ENCODE measurements around the gene CAPN9.

CAPN9 gene

GRCh38 chr1:230807029-230807428 lies 59.8 kb downstream of the CAPN9 start:
- no peaks in the 10 kb centered on the region for H3K4me1 ChIP-seq (ENCODE audit: control insufficient read depth, low read length)
- H3F3A ChIP-seq (ENCODE audit: control insufficient read depth, insufficient read depth) = no peaks in the 10 kb centered on the region
- H3K27ac ChIP-seq (ENCODE audit: low read depth, low read length) = no peak overlapping the region
- TF ChIP-seq EZH2phosphoT487 (IDR thresholded peaks at IDR 0.05; ENCODE audit: borderline replicate concordance, low read length) (no peak), CTCF (IDR thresholded peaks at IDR 0.05; ENCODE audit: low read depth, low read length, poor library complexity, severe bottlenecking) (no peak)
- peaks cover 3% of the 10 kb centered on the region; the same call in 1 of the 2 replicates for H3K27me3 ChIP-seq (ENCODE audit: control insufficient read depth, low read length)
- H4K20me1 ChIP-seq (ENCODE audit: control insufficient read depth, insufficient read depth, low read depth, low read length) = no peaks in the 10 kb centered on the region
- no peak overlapping the region for H3K4me3 ChIP-seq (ENCODE audit: low read length)
- no peak overlapping the region for H3K4me2 ChIP-seq (ENCODE audit: low read length)
- no peaks in the 10 kb centered on the region for H3K9me3 ChIP-seq (ENCODE audit: control insufficient read depth, insufficient read depth, low read length)
- no peaks in the 10 kb centered on the region for H3K79me2 ChIP-seq (ENCODE audit: control insufficient read depth, low read length)
- no peaks in the 10 kb centered on the region for H3K9me2 ChIP-seq (replicated peaks; ENCODE audit: control insufficient read depth, low read length)
- no peaks in the 10 kb centered on the region for H3K36me3 ChIP-seq (ENCODE audit: control insufficient read depth, low read length)

- Histone ChIP-seq H3K9me2 (replicated peaks; ENCODE audit: control insufficient read depth, low read length) (no peaks in the 10 kb centered on the region), H3K9me3 (ENCODE audit: control insufficient read depth, insufficient read depth, low read length) (peaks cover 6% of the 10 kb centered on the region; the same call in 1 of the 2 replicates), H3K4me1 (ENCODE audit: control insufficient read depth, low read length) (no peaks in the 10 kb centered on the region), H3K36me3 (ENCODE audit: control insufficient read depth, low read length) (no peaks in the 10 kb centered on the region), H3K27me3 (ENCODE audit: control insufficient read depth, low read length) (peaks cover 3% of the 10 kb centered on the region; the same call in 1 of the 2 replicates), H4K20me1 (ENCODE audit: control insufficient read depth, insufficient read depth, low read depth, low read length) (no peaks in the 10 kb centered on the region), H3K4me2 (ENCODE audit: low read length) (no peak overlapping the region), H3K79me2 (ENCODE audit: control insufficient read depth, low read length) (no peaks in the 10 kb centered on the region), H3K4me3 (ENCODE audit: low read length) (no peak overlapping the region), H3F3A (ENCODE audit: control insufficient read depth, insufficient read depth) (no peaks in the 10 kb centered on the region), H3K27ac (ENCODE audit: low read depth, low read length) (no peak overlapping the region)
- TF ChIP-seq EZH2phosphoT487 (IDR thresholded peaks at IDR 0.05; ENCODE audit: borderline replicate concordance, low read length) (no peak), CTCF (IDR thresholded peaks at IDR 0.05; ENCODE audit: low read depth, low read length, poor library complexity, severe bottlenecking) (no peak)
Observed at GRCh38 chr1:230807561-230808280, 60.5 kb downstream of the CAPN9 start.

GRCh38 chr1:230808281-230808872 lies 61.2 kb downstream of the CAPN9 start:
- no peak for TF ChIP-seq CTCF (IDR thresholded peaks at IDR 0.05; ENCODE audit: low read depth, low read length, poor library complexity, severe bottlenecking)
- TF ChIP-seq EZH2phosphoT487 (IDR thresholded peaks at IDR 0.05; ENCODE audit: borderline replicate concordance, low read length) = no peak
- Histone ChIP-seq H3K4me1 (ENCODE audit: control insufficient read depth, low read length) (no peaks in the 10 kb centered on the region), H3F3A (ENCODE audit: control insufficient read depth, insufficient read depth) (no peaks in the 10 kb centered on the region)

More at GRCh38 chr1:230808281-230808872, 61.2 kb downstream of the CAPN9 start:
- H3K4me3 ChIP-seq (ENCODE audit: low read length) = no peak overlapping the region
- H3K9me3 ChIP-seq (ENCODE audit: control insufficient read depth, insufficient read depth, low read length) = peaks cover 8% of the 10 kb centered on the region; the same call in 1 of the 2 replicates
- no peaks in the 10 kb centered on the region for H3K36me3 ChIP-seq (ENCODE audit: control insufficient read depth, low read length)
- H3K4me2 ChIP-seq (ENCODE audit: low read length) = no peak overlapping the region
- H3K27me3 ChIP-seq (ENCODE audit: control insufficient read depth, low read length) = peaks cover 3% of the 10 kb centered on the region; the same call in 1 of the 2 replicates
- H3K27ac ChIP-seq (ENCODE audit: low read depth, low read length) = no peak overlapping the region
- H3K9me2 ChIP-seq (replicated peaks; ENCODE audit: control insufficient read depth, low read length) = no peaks in the 10 kb centered on the region
- no peaks in the 10 kb centered on the region for H4K20me1 ChIP-seq (ENCODE audit: control insufficient read depth, insufficient read depth, low read depth, low read length)
- no peaks in the 10 kb centered on the region for H3K79me2 ChIP-seq (ENCODE audit: control insufficient read depth, low read length)
